Activated CD8-positive, alpha-beta memory T cell treated with anti-CD3 and anti-CD28 coated beads, Interleukin-2, amount 50 U/mL, for 24 hours (primary cell): ENCODE results near the gene SHROOM3.

Experiments used
- DNase-seq: peaks from one replicate; pipeline ENCODE4 v3.0.0-alpha.2; 2020; ENCODE audit errors: extremely low read depth

Gene SHROOM3

GRCh38 chr4:76569706-76570105, 134.7 kb downstream of the SHROOM3 start:
- DNase-seq: no peak

GRCh38 chr4:76570141-76570973, 135.3 kb downstream of the SHROOM3 start:
- DNase-seq: no peak

- DNase-seq: no peak
Observed at GRCh38 chr4:76571274-76571673, 136.2 kb downstream of the SHROOM3 start.

- DNase-seq: no peak
Observed at GRCh38 chr4:76572224-76572623, 137.2 kb downstream of the SHROOM3 start.

DNA sequence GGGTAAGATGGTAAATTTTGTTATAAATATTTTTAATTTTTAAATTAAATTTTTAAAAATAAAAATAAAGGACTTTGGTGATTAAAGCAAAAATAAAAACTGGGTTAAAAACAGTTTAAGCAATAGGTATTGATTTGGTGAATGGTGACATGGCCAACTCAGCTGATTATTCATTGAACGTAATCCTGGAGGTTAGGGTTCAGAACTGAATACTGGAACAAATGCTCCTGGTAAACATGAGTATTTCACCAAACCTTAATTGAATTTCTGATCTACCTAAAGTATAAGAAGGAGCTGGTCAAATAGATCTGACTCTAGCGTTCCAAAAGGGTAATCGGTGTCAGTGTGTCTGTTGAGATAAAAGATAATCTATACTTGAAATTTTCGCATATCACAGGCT, 141.8 kb downstream of the SHROOM3 start:
- DNase-seq: no peak

DNA sequence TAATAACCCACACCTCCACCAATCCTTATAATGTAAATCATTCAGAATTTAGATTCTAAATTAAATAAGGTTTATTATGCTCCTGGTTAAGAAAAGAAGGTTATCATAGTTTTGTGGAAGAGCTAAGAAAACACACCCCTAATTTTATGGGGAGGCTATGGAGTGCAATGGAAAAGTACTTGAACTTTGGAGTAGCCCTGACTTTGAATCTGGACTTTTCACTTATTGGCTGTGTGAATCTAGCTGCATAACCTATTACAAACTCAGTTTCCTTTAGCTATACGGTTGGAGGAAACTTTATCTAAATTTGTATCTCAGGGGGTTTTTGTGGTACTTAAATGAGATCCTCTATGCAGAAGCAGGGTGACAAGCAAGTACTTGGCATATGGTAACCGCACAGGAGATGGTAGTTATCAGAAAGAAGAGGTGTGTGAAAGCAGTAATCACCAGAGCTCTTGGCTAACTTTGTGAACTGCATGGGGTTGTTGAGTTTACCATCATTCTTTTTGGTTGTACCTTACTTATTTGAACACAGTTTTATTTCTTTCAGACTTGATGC, 143.1 kb downstream of the SHROOM3 start:
- DNase-seq: no peak

DNA sequence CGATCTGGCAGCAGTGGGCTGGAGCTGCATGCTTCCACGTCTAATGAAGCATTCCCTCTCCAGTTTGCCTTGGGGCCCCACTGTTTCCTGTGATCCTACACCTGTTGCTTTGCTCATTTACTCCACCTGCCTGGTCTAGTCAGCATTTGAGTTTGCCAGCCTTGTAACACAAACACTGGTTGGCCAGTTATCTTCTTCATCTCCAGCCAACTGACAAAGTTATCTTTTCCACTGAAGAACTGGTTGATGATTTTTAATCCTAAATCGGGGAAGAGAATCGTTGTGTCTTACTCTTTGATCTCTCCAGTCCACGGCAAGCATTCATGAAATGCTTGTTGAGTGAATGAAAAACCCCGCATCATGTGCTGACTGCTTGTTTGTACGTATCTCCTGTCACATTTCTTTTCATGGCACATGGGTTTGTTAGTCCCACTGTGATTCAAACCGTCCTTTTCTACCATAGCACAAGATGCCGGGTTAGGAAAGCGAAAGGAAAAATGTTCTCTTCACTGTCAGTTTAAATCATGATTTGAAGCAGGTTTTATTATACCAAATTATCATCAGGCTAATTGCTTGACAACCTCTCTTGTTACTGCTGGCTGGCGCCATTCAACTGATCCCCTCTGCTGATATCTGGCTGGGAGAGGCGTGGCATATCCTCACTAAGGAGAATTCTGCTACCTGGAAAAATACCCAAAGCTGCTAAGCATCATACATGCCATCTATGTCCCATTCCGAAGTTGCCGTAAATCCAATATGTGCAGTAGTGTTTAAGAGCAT, 144.8 kb downstream of the SHROOM3 start:
- no peak for DNase-seq

- DNase-seq: no peak
Observed at GRCh38 chr4:76581077-76581962, 146.3 kb downstream of the SHROOM3 start.

DNA sequence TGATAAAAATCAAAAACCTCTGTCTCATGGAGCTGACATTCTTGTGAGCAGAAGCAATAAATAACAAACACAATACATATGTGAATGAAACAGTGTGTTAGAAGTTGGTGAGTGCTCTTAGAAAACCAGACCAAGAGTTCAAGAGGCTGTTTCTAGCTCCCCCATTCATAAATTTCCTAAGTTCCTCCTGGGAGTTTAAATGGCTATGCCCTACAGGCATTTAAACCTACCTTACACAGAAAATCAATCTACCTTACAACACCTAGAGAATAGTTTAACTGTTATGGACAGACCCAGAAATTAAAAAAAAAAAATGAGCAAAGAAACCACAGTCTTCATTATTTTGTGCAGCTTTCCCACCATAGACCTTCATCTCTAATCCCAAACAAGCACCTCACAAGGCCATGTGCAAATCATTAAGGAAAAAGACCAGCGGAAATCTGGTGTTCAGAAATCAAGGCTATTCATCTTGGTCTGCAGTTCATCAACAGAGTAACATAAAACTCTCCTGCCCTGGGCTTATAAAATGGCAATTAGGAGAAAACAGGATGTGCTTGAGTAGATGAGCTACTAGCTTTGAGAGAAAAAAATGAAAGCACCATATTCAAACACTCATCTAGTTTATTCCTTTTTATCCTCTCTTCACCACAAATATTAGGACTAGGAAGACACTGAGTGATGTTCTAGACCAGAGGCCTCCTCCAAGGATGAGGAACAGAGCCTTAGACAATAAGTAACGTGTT, 147.2 kb downstream of the SHROOM3 start:
- no peak for DNase-seq

- no peak for DNase-seq
Observed at GRCh38 chr4:76582817-76583087, 147.7 kb downstream of the SHROOM3 start.

- DNase-seq: no peak
Observed at GRCh38 chr4:76584241-76585152, 149.5 kb downstream of the SHROOM3 start.

GRCh38 chr4:76585272-76585671, 150.2 kb downstream of the SHROOM3 start:
- DNase-seq: no peak

- DNase-seq: no peak
Observed at GRCh38 chr4:76585897-76586360, 150.9 kb downstream of the SHROOM3 start.

GRCh38 chr4:76588274-76588673, 153.2 kb downstream of the SHROOM3 start:
- no peak for DNase-seq

- DNase-seq: no peak
Observed at GRCh38 chr4:76589402-76589801, 154.4 kb downstream of the SHROOM3 start.

- no peak for DNase-seq
Observed at GRCh38 chr4:76589872-76590797, 155.1 kb downstream of the SHROOM3 start.

- no peak for DNase-seq
Observed at GRCh38 chr4:76590798-76591281, 155.8 kb downstream of the SHROOM3 start.

DNA sequence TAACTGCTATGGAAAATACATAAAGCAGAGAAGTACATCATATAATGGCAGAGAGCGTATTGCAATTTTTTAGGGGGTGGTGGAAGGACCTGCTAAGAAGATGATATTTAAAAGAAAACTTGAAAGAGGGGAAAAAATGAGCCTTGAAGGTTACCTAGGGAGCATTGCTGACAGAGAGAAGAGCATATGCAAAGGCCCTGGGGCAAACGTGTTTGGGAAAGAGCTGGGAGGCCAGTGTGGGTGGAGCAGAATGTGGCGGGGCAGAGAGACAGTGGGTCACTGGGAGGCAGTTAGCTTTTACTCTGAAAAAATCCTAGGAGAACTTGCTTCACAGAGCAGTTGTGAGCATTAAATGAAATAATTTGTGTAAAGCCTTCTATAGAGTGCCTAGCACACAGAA, 157.0 kb downstream of the SHROOM3 start:
- DNase-seq: no peak

GRCh38 chr4:76592460-76592859, 157.4 kb downstream of the SHROOM3 start:
- DNase-seq: no peak
